KMS-11 (cell line): ENCODE measurements around the gene ODAD4.

Source experiments
- H2AFZ ChIP-seq: fragments of 200-600 bp; sonication (generic); 2 replicates; pipeline ENCODE4 v1.6.1; 2016; ENCODE audit warnings: antibody characterized with exemption, mixed run types, low read depth
- H3K27ac ChIP-seq: fragments of 200-600 bp; sonication (generic); 2 replicates; pipeline ENCODE4 v1.6.1; 2016; ENCODE audit warnings: mild to moderate bottlenecking, mixed run types
- H3K27me3 ChIP-seq: fragments of 200-600 bp; sonication (generic); 2 replicates; pipeline ENCODE4 v1.6.1; 2017; ENCODE audit warnings: mild to moderate bottlenecking, low read depth, mixed run types, moderate library complexity; ENCODE audit not compliant: insufficient read depth
- H3K36me3 ChIP-seq: fragments of 200-600 bp; sonication (generic); 2 replicates; pipeline ENCODE4 v1.6.1; 2017; ENCODE audit warnings: mild to moderate bottlenecking, mixed run types; ENCODE audit not compliant: insufficient read depth
- H3K4me1 ChIP-seq: fragments of 200-600 bp; sonication (generic); 2 replicates; pipeline ENCODE4 v1.6.1; 2016; ENCODE audit warnings: mild to moderate bottlenecking, low read depth, mixed run types; ENCODE audit not compliant: poor library complexity, severe bottlenecking
- H3K4me2 ChIP-seq: fragments of 200-600 bp; sonication (generic); 2 replicates; pipeline ENCODE4 v1.7.0; 2016; ENCODE audit warnings: mild to moderate bottlenecking, mixed run types
- H3K4me3 ChIP-seq: fragments of 200-600 bp; sonication (generic); IDR thresholded peaks from 2 replicates; pipeline ENCODE4 v1.6.1; 2017; ENCODE audit warnings: low read depth, low read length, mixed read lengths; ENCODE audit not compliant: insufficient read depth
- H3K79me2 ChIP-seq: fragments of 200-600 bp; sonication (generic); 2 replicates; pipeline ENCODE4 v1.6.1; 2016; ENCODE audit warnings: low read depth, mixed run types; ENCODE audit not compliant: insufficient read depth
- H3K9ac ChIP-seq: fragments of 200-600 bp; sonication (generic); 2 replicates; pipeline ENCODE4 v1.6.1; 2016; ENCODE audit warnings: mild to moderate bottlenecking, mixed run types
- H4K20me1 ChIP-seq: fragments of 200-600 bp; sonication (generic); 2 replicates; pipeline ENCODE4 v1.6.1; 2016; ENCODE audit warnings: mild to moderate bottlenecking, mixed run types; ENCODE audit not compliant: insufficient read depth
- TF ChIP-seq, protein P1 (sequence below): fragments of 200-600 bp; sonication (generic); conservative IDR thresholded peaks from 2 replicates; pipeline ENCODE4 v1.6.1; 2017; ENCODE audit warnings: low read depth, mild to moderate bottlenecking, antibody characterized with exemption, low read length, moderate library complexity, mixed read lengths

Gene ODAD4

DNA sequence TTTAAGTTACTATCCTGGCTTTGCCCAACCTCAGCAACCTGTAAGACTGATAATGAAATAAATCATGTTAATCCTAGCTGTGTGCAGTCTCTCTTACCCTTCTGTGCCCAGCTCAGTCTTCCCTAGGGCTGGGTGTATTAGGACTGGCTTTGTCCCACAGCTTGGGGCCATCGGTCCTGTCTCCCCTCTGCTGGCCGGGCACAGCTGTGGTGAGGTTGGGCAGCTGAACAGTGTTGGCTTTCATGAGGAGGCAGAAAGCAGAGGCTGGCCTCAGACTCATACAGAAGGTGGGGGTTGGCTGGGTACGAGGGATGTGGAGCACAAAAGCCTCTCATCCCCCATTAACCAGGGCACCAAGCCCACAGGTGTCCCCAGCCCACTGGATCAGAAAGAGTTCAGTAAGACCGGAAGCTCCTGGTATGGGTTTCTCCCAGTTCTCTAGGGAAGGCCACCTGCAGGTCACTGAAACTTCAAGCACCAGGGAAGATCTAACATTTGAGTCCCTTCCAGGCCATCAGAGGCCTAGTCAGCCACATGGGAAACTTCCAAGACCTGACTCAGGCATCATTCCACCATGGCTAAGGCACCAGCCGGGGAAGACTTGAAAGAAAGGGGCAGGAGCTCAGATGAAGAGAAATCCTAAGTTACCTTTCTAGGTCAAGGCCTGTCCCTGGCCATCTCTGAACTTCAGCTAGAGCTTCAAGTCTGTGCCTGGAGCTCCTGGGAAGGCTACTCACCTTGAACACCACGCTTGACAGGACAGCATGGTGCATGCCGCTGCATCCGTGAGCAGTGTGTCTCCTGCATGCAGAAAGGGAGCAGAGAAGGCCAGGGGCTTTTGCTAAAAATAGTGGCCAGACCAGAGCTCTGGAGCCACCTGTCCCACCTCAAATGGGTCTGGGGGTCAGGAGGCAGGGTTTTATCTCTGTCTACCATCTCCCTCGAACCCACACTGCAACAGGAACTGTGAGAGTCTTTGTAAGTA, 45.0 kb downstream of the ODAD4 start:
- H2AFZ ChIP-seq = no peak overlapping the region
- H3K36me3 ChIP-seq = peaks cover 2% of the 10 kb centered on the region; the same call in 1 of the 2 replicates
- no peaks in the 10 kb centered on the region for H4K20me1 ChIP-seq
- TF ChIP-seq, protein P1, sequence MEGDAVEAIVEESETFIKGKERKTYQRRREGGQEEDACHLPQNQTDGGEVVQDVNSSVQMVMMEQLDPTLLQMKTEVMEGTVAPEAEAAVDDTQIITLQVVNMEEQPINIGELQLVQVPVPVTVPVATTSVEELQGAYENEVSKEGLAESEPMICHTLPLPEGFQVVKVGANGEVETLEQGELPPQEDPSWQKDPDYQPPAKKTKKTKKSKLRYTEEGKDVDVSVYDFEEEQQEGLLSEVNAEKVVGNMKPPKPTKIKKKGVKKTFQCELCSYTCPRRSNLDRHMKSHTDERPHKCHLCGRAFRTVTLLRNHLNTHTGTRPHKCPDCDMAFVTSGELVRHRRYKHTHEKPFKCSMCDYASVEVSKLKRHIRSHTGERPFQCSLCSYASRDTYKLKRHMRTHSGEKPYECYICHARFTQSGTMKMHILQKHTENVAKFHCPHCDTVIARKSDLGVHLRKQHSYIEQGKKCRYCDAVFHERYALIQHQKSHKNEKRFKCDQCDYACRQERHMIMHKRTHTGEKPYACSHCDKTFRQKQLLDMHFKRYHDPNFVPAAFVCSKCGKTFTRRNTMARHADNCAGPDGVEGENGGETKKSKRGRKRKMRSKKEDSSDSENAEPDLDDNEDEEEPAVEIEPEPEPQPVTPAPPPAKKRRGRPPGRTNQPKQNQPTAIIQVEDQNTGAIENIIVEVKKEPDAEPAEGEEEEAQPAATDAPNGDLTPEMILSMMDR = no peak
- no peak overlapping the region for H3K9ac ChIP-seq
- no peaks in the 10 kb centered on the region for H3K79me2 ChIP-seq
- no peaks in the 10 kb centered on the region for H3K4me1 ChIP-seq
- H3K27ac ChIP-seq = no peak overlapping the region; the same call in 1 of the 2 replicates
- H3K4me3 ChIP-seq = no peak overlapping the region
- H3K4me2 ChIP-seq = no peak overlapping the region
- H3K27me3 ChIP-seq = no peaks in the 10 kb centered on the region

DNA sequence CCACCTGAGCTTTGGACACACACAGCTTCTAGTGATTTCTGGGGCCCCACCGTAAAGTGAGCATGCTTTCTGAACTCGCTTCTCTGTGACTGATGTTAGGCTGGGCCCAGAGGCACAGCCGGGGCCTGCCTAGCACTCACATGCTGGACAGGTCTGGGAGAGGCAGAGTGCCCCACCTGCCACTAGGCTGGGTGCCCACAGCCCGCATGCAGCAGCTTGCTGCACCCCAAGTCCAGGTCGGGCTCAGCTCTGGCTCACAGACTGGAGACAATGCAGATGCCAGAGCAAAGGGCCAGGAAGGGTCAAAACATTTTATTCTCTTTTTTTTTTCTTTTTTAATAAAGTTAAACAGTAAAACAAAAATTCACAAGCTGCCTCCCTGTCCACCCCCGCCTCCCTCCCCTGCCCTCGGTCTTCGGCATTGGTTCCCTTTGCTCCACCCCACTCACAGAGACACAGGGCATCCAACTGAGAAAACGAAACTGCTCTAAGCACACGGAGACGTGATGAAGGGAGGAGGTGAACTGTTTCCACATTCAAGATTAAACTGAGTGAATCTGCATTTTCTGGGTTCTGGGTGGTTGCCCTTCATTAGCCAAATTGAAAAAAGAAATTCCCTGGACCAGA, 45.8 kb downstream of the ODAD4 start:
- H3K27ac ChIP-seq = peak overlapping the region; percentile 37; the same call in 1 of the 2 replicates
- TF ChIP-seq, protein P1 = no peak
- no peaks in the 10 kb centered on the region for H3K79me2 ChIP-seq
- no peaks in the 10 kb centered on the region for H4K20me1 ChIP-seq
- H3K9ac ChIP-seq = no peak overlapping the region
- H3K4me2 ChIP-seq = no peak overlapping the region; the same call in 1 of the 2 replicates
- H3K36me3 ChIP-seq = peaks cover 2% of the 10 kb centered on the region; the same call in 1 of the 2 replicates
- H2AFZ ChIP-seq = no peak overlapping the region
- no peak overlapping the region for H3K4me3 ChIP-seq
- no peaks in the 10 kb centered on the region for H3K4me1 ChIP-seq
- H3K27me3 ChIP-seq = no peaks in the 10 kb centered on the region

DNA sequence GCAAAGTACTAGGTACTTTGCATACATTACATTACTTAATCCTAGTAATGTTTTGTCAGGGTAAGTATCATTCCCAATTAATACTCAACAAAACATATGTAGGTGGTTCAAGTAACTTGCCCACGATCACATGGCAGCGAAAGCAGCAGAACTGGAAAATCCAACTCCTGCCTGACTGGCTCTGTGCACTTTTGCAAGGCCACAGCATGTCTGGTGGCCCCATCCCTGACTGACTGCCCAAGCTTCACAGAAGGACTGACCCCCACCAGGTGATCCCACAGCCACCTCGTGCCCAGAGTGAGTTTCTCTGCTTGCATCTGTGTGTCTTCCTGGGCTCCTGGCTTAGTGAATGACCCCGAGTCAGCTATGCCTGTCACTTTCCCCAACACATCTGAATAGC, 47.6 kb downstream of the ODAD4 start:
- Histone ChIP-seq H3K4me2 (no peak overlapping the region), H4K20me1 (no peaks in the 10 kb centered on the region), H3K4me3 (no peak overlapping the region), H3K79me2 (no peaks in the 10 kb centered on the region), H3K36me3 (peaks cover 6% of the 10 kb centered on the region; the same call in 1 of the 2 replicates), H3K27me3 (no peaks in the 10 kb centered on the region), H3K9ac (no peak overlapping the region), H3K27ac (no peak overlapping the region), H3K4me1 (no peaks in the 10 kb centered on the region), H2AFZ (no peak overlapping the region)
- TF ChIP-seq, protein P1 = no peak

DNA sequence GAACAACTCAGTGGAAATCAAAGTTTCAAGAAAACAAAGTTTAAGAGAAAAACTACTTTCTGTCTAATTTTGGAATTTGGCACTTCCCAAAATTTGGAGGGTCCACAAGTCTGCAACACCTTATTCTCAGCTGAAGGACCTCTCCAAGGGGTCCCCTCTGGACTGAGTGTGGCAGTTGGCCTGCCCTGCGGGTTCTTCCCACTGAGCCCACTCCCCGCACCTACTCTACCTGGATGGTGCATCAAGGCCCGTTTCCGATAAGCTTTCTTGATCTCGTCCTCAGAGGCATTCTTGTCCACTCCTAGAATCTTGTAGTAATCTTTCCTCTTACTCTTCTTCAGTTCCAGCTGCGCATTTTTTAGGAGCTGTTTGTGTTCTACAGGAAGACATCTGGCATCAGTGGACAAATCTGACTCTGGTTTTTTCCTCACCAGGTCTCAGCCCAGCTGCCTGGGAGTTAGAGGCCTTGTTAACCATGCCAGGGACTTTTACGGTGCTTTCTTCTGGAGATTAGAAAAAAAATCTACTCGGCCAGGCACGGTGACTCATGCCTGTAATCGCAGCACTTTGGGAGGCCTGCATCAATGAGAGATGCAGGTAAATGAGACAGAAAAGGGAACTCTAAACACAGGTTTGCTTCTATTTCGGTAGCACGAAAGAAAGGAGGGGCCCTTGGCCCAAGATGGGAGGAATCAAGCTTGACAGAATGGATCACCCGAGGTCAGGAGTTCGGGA, 51.8 kb downstream of the ODAD4 start:
- H3K9ac ChIP-seq = no peak overlapping the region
- H3K79me2 ChIP-seq = no peaks in the 10 kb centered on the region

More for the DNA sequence above, 51.8 kb downstream of the ODAD4 start:
- Histone ChIP-seq H3K4me2 (no peak overlapping the region), H2AFZ (no peak overlapping the region), H3K4me1 (no peaks in the 10 kb centered on the region), H3K27me3 (no peaks in the 10 kb centered on the region), H3K27ac (no peak overlapping the region), H3K4me3 (no peak overlapping the region), H4K20me1 (no peaks in the 10 kb centered on the region), H3K36me3 (peaks cover 6% of the 10 kb centered on the region; the same call in 1 of the 2 replicates)
- TF ChIP-seq, protein P1 = no peak
